A549 treated with Mapracorat at 1 μM for 4 hours (cell line): ENCODE data around the gene ITGB1. TPM values are rescaled to one million over a fixed set of nuclear protein-coding genes. Genes with fewer than 3 reads are reported as not detected.

Experiments
- total RNA-seq: library from RNA; stranded (reverse); fragments of 200-300 nt; extraction: Qiagen RNA extraction; gene quantifications from 5 replicates; pipeline ENCODE4 v1.2.3, GENCODE V29; 2022

Gene ITGB1
- total RNA-seq: 725 to 977 TPM (median 952 TPM) in 5 replicates

DNA sequence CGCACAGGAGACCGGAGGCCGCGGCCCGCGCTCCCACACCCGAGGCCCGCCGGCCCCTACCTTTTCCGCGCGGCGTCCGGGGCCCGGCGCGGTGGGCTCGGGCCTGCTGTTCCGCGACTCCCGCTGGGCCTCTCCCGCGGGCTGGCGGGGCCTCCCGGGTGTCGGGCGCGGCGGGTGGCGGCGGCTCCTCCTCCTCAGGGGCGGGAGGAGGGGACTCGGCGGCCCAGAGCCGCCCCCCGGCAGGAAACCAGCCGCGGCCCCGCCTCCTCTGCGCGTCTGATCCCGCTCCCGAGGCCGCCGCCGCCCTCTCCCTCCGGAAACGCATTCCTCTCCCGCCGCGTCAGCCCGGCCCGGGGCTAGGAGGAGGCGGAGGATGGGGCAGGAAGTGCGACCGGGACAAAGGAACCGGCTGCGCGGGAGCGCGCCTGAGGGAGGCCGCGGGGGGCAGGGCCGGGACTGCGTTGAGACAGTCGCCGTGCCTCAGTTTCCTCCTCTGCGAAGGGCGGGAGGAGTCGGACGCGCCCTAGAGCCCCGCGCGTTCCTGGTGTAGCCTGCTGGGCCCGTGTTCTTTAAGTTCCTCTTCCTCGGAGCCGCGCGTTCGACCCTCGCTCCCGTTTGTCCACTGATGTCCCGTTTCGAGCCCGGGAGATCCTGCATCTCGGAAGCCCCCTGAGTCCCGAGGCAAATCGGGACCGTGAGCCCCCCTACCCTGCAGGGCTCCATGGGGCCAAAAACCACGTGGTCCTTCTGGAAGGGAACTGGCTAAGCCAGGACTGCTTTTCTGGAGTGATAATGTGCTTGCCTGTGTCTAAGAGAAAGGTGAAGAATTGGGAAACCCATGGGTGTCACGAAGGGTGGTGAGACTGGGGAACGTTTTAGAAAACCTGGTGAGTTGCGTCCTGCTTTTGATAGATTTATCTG is at the start of gene ITGB1:
TSS of gene ITGB1 (minus strand) at position 146 of the 921 bp plus-strand sequence. CDS start 22,672 bp downstream, outside the sequence.

